ENCODE measurements around the gene PFDN1. TPM values are rescaled to one million over a fixed set of nuclear protein-coding genes. Genes with fewer than 3 reads are reported as not detected.

PFDN1 gene
- total and polyA plus RNA-seq, 11 donors = 53.8 to 140 (median 75.0) TPM

DNA sequence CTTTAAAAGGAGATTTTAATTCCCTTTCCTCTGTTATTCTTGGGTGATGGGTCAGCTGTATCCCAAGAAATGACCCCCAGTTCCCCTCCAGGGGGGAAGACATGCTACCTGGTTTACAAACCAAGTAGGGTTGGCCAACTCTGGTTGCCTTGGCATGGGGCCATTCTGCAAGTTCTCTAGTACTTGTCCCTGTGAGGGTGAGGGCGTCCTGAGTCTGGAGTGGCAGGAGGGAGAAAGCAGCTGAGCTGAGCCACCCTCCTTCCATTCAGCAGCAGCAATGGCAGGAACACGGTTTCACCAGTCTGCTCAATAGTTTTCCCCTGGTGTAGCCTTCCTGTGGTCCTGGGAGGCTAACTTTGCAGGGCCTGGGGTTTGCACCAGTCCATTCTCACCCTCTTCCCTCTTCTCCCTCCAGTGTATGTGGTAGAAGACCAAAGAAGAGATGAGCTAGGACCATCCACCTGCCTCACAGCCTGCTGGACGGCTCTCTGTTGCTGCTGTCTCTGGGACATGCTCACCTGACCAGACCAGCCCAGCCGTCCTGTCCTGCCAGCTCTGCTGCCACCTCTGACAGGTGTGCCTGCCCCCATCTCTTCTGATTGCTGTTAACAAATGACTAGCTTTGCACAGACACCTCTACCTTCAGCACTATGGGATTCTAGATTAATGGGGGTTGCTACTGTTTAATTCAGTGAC is 59.9 kb downstream of the PFDN1 start:
- ATAC-seq = no peak
- intact Hi-C loops (cut with DNase I) = loop anchor here in 7 of 10 donors (2.0 to 10.0 kb wide), 6 partner anchors 66 to 472 kb away; partner anchors contain the start of gene CYSTM1 (in 3 of the 7)

DNA sequence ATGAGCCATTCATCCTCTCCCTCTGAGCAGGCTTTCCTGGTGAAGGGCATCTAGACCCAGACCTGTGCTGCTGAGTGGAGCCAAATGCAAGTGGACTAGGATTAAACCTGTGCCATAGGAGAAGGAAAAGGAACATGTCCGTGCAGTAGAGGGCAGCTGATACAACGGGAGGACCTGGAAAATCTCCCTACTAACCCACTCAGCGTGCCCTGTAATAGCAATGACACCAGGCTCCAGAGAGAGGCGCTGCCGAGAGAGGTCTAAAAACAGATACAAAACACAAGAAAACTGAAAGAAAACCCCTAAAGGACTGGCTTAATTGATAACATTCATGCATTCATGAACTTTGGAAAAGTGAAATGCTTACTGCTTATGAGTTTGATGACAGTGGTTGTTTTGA is 60.8 kb downstream of the PFDN1 start:
- peak overlapping the region; percentile 7 to 91 (median 81) for H3K27ac ChIP-seq
- no peaks in the 10 kb centered on the region for H3K9me3 ChIP-seq
- peaks cover 19 to 90% (median 73%) of the 10 kb centered on the region in 12 donors for H3K4me1 ChIP-seq
- DNase-seq = no peak
- intact Hi-C loops (cut with DNase I) = loop anchor here in 7 of 10 donors (2.0 to 10.0 kb wide), 6 partner anchors 65 to 473 kb away; partner anchors contain the start of gene CYSTM1 (in 3 of the 7)
- 36 to 65% (median 50%) methylated on average over 5 of the region's 5 CpGs for WGBS, 4 donors
- peaks cover 0 to 21% (median 18%) of the 10 kb centered on the region in 9 donors for H3K36me3 ChIP-seq
- H3K4me3 ChIP-seq = no peak overlapping the region
- TF ChIP-seq, protein P1, sequence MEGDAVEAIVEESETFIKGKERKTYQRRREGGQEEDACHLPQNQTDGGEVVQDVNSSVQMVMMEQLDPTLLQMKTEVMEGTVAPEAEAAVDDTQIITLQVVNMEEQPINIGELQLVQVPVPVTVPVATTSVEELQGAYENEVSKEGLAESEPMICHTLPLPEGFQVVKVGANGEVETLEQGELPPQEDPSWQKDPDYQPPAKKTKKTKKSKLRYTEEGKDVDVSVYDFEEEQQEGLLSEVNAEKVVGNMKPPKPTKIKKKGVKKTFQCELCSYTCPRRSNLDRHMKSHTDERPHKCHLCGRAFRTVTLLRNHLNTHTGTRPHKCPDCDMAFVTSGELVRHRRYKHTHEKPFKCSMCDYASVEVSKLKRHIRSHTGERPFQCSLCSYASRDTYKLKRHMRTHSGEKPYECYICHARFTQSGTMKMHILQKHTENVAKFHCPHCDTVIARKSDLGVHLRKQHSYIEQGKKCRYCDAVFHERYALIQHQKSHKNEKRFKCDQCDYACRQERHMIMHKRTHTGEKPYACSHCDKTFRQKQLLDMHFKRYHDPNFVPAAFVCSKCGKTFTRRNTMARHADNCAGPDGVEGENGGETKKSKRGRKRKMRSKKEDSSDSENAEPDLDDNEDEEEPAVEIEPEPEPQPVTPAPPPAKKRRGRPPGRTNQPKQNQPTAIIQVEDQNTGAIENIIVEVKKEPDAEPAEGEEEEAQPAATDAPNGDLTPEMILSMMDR (IDR thresholded peaks at IDR 0.05) = peak in 5 of 12 donors; percentile 14 to 44 (median 32)
- TF ChIP-seq POLR2A (IDR thresholded peaks at IDR 0.05) = no peak
- no peaks in the 10 kb centered on the region for H3K27me3 ChIP-seq
- ATAC-seq = peak in 2 of 4 donors; percentile 1 to 15

More for the DNA sequence above, 59.9 kb downstream of the PFDN1 start:
- peaks cover 0 to 21% (median 18%) of the 10 kb centered on the region in 9 donors for H3K36me3 ChIP-seq
- DNase-seq = peak in 2 of 5 donors; percentile 52 to 63
- H3K4me3 ChIP-seq = no peak overlapping the region
- H3K27me3 ChIP-seq = no peaks in the 10 kb centered on the region
- H3K4me1 ChIP-seq = peaks cover 19 to 92% (median 74%) of the 10 kb centered on the region in 12 donors
- H3K9me3 ChIP-seq = no peaks in the 10 kb centered on the region
- peak overlapping the region in 10 of 12 donors; percentile 7 to 91 (median 82) for H3K27ac ChIP-seq
- WGBS, 4 donors = 54 to 75% (median 65%) methylated on average over 3 to 4 of the region's 4 CpGs
- no peak for TF ChIP-seq POLR2A (IDR thresholded peaks at IDR 0.05)
- TF ChIP-seq, protein P1 (IDR thresholded peaks at IDR 0.05) = no peak

DNA sequence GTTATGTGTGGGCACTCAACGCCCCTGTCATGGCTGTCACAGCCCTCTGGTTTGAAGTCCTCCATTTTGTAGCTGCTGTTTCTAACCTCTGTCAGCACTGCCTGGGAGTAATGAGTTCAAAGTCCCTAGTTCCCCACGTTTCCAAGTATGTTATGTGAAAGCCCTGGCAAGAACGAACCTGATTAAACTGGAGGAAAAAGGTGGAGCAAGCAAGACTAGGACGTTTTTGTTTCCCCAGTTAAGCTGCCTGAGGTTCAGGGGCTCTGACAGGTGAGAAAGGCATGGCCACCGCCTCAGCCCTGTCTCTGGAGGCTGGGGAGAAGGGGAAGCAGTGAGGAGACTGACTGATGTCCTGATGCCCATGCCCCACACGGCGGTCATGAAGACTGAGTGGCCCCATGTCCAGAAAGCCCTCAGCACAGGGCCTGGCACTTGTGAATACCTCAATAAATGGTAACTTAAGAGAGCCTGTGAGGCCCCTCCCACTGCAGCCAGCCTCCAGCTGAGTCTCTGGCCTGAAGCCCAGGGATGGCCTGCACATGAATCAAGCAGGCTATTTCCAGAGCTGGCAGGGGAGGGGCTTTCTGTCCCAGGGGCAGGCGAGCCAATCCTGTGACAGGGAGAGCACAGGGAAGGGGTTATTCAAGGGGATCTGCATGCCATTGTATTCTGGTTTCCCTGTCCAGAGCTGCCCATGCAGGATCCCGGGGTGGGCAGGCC is 61.8 kb downstream of the PFDN1 start:
- DNase-seq (peak; percentile 92 to 97 (median 94)), ATAC-seq (peak; percentile 83 to 89 (median 86))
- H3K4me1 ChIP-seq = peaks cover 12 to 80% (median 68%) of the 10 kb centered on the region in 12 donors
- intact Hi-C loops (cut with DNase I) = loop anchor here in 7 of 10 donors (1.0 to 10.0 kb wide), 7 partner anchors 64 to 474 kb away; partner anchors contain the start of genes CYSTM1 (in 5 of the 7) and HBEGF (in 1 of the 7)
- no peak overlapping the region for H3K4me3 ChIP-seq
- H3K27me3 ChIP-seq = no peaks in the 10 kb centered on the region
- H3K27ac ChIP-seq = peak overlapping the region; percentile 7 to 91 (median 81)
- peaks cover 0 to 21% (median 18%) of the 10 kb centered on the region in 9 donors for H3K36me3 ChIP-seq
- 27 to 39% (median 35%) methylated on average over 5 to 9 of the region's 9 CpGs for WGBS, 4 donors
- TF ChIP-seq, protein P1 (IDR thresholded peaks at IDR 0.05) = no peak
- peak in 1 of 2 donors; percentile 30 for TF ChIP-seq POLR2A (IDR thresholded peaks at IDR 0.05)
- no peaks in the 10 kb centered on the region for H3K9me3 ChIP-seq
